RPMI7951 (cell line): Measurements from ENCODE around the gene RALGPS1. TPM values are rescaled to one million over a fixed set of nuclear protein-coding genes. Genes with fewer than 3 reads are reported as not detected.

Source experiments
- DNase-seq: peaks from one replicate; pipeline ENCODE4 v3.0.0-alpha.2; 2012; ENCODE audit warnings: low read depth
- total RNA-seq: library from RNA; depleted of rRNA; stranded (reverse); fragments of >200 nt; shearing (Covaris generic); gene quantifications from 2 replicates; pipeline ENCODE4 v1.2.3, GENCODE V29; 2014

RALGPS1 gene
- total RNA-seq, 1 experiment from 2014 or later, result 4.0 TPM

- no peak for DNase-seq
Measured at GRCh38 chr9:127020802-127021078, 106.2 kb downstream of the RALGPS1 start.

- peak; percentile 92 for DNase-seq
Measured at GRCh38 chr9:127021664-127022363, 107.2 kb downstream of the RALGPS1 start.

GRCh38 chr9:127022913-127023660, 108.5 kb downstream of the RALGPS1 start:
- DNase-seq, result peak; percentile 38

GRCh38 chr9:127025042-127025441, 110.5 kb downstream of the RALGPS1 start:
- no peak for DNase-seq

GRCh38 chr9:127027694-127028093, 113.1 kb downstream of the RALGPS1 start:
- no peak for DNase-seq

- DNase-seq, result no peak
Measured at GRCh38 chr9:127029548-127029947, 115.0 kb downstream of the RALGPS1 start.

GRCh38 chr9:127030814-127031740, 116.5 kb downstream of the RALGPS1 start:
- DNase-seq, result no peak

- no peak for DNase-seq
Measured at GRCh38 chr9:127032256-127032655, 117.7 kb downstream of the RALGPS1 start.

- DNase-seq, result no peak
Measured at GRCh38 chr9:127033061-127033460, 118.5 kb downstream of the RALGPS1 start.

- DNase-seq, result no peak
Measured at GRCh38 chr9:127033789-127034188, 119.2 kb downstream of the RALGPS1 start.

GRCh38 chr9:127034691-127035090, 120.1 kb downstream of the RALGPS1 start:
- no peak for DNase-seq

GRCh38 chr9:127035423-127035822, 120.8 kb downstream of the RALGPS1 start:
- no peak for DNase-seq

GRCh38 chr9:127035948-127036347, 121.4 kb downstream of the RALGPS1 start:
- DNase-seq, result no peak

GRCh38 chr9:127036437-127036836, 121.9 kb downstream of the RALGPS1 start:
- no peak for DNase-seq

GRCh38 chr9:127038531-127038930, 123.9 kb downstream of the RALGPS1 start:
- DNase-seq, result no peak

- no peak for DNase-seq
Measured at GRCh38 chr9:127039492-127039891, 124.9 kb downstream of the RALGPS1 start.

- no peak for DNase-seq
Measured at GRCh38 chr9:127045148-127045547, 130.6 kb downstream of the RALGPS1 start.

- no peak for DNase-seq
Measured at GRCh38 chr9:127047971-127048370, 133.4 kb downstream of the RALGPS1 start.

- DNase-seq, result peak; percentile 92
Measured at GRCh38 chr9:127049044-127049443, 134.5 kb downstream of the RALGPS1 start.

GRCh38 chr9:127049581-127049980, 135.0 kb downstream of the RALGPS1 start:
- DNase-seq, result peak; percentile 28

- DNase-seq, result no peak
Measured at GRCh38 chr9:127050152-127050551, 135.6 kb downstream of the RALGPS1 start.

- DNase-seq, result no peak
Measured at GRCh38 chr9:127050591-127051001, 136.0 kb downstream of the RALGPS1 start.
